Measurements from ENCODE around the gene ICE2.

The ICE2 gene

GRCh38 chr15:60390871-60391501 lies 88.0 kb downstream of the ICE2 start:
- no peak for DNase-seq (ENCODE audit: extremely low spot score)
- ChIA-PET POLR2A (no interaction called here), CTCF (interaction anchor here (1.0 kb wide), 1 partner anchor 9 kb away, joined by 3 read pairs; no protein-coding TSS in a partner anchor)
- TF ChIP-seq SP1 (IDR thresholded peaks at IDR 0.05), result no peak
- TF ChIP-seq ZNF384 (IDR thresholded peaks at IDR 0.05), result no peak
- no peak for TF ChIP-seq FOXM1 (IDR thresholded peaks at IDR 0.05; ENCODE audit: borderline replicate concordance)
- no peak for TF ChIP-seq HDGF (IDR thresholded peaks at IDR 0.05; ENCODE audit: borderline replicate concordance)
- TF ChIP-seq FOXK2 (IDR thresholded peaks at IDR 0.05), result no peak
- TF ChIP-seq FOXA1 (IDR thresholded peaks at IDR 0.05), result no peak
- TF ChIP-seq CTBP1 (IDR thresholded peaks at IDR 0.05; ENCODE audit: borderline replicate concordance), result no peak
- TF ChIP-seq PKNOX1 (IDR thresholded peaks at IDR 0.05), result no peak
- no peak for TF ChIP-seq LEF1 (IDR thresholded peaks at IDR 0.05; ENCODE audit: borderline replicate concordance)

- POLR2A ChIA-PET, result no interaction called here
- CTCF ChIA-PET, result no interaction called here
- no peak for TF ChIP-seq SUZ12 (IDR thresholded peaks at IDR 0.05)
- TF ChIP-seq FOXA1 (IDR thresholded peaks at IDR 0.05), result no peak
- no peak for TF ChIP-seq NFRKB (IDR thresholded peaks at IDR 0.05)
- no peak for TF ChIP-seq FOXK2 (IDR thresholded peaks at IDR 0.05)
- no peak for TF ChIP-seq ELF4 (IDR thresholded peaks at IDR 0.05)
- no peak for DNase-seq (ENCODE audit: extremely low spot score)
Measured at GRCh38 chr15:60390231-60390630, 88.7 kb downstream of the ICE2 start.

GRCh38 chr15:60389261-60390077 lies 89.5 kb downstream of the ICE2 start:
- ChIA-PET CTCF (no interaction called here), POLR2A (no interaction called here)
- no peak for DNase-seq (ENCODE audit: extremely low spot score)
- TF ChIP-seq FOXM1 (IDR thresholded peaks at IDR 0.05; ENCODE audit: borderline replicate concordance) (no peak), PKNOX1 (IDR thresholded peaks at IDR 0.05) (no peak), FOXA1 (IDR thresholded peaks at IDR 0.05) (no peak), L3MBTL2 (conservative IDR thresholded peaks at IDR 0.05) (no peak), ARNT (IDR thresholded peaks at IDR 0.05) (no peak), ZNF384 (IDR thresholded peaks at IDR 0.05) (no peak), NFRKB (IDR thresholded peaks at IDR 0.05) (no peak), SUZ12 (IDR thresholded peaks at IDR 0.05) (no peak), TARDBP (IDR thresholded peaks at IDR 0.05) (no peak), FOXK2 (IDR thresholded peaks at IDR 0.05) (no peak), LEF1 (IDR thresholded peaks at IDR 0.05; ENCODE audit: borderline replicate concordance) (no peak), BHLHE40 (IDR thresholded peaks at IDR 0.05; ENCODE audit: borderline replicate concordance) (no peak), HDGF (IDR thresholded peaks at IDR 0.05; ENCODE audit: borderline replicate concordance) (no peak), SP1 (IDR thresholded peaks at IDR 0.05) (no peak), CTBP1 (IDR thresholded peaks at IDR 0.05; ENCODE audit: borderline replicate concordance) (no peak), ELF4 (IDR thresholded peaks at IDR 0.05) (no peak)

GRCh38 chr15:60387321-60387720 lies 91.6 kb downstream of the ICE2 start:
- ChIA-PET CTCF (no interaction called here), POLR2A (no interaction called here)
- TF ChIP-seq FOXM1 (IDR thresholded peaks at IDR 0.05; ENCODE audit: borderline replicate concordance) (no peak), LEF1 (IDR thresholded peaks at IDR 0.05; ENCODE audit: borderline replicate concordance) (no peak)

GRCh38 chr15:60386615-60387014 lies 92.3 kb downstream of the ICE2 start:
- no peak for DNase-seq (ENCODE audit: extremely low spot score)
- ChIA-PET POLR2A (no interaction called here), CTCF (no interaction called here)
- TF ChIP-seq SUZ12 (IDR thresholded peaks at IDR 0.05) (no peak), SP1 (IDR thresholded peaks at IDR 0.05) (no peak), FOXM1 (IDR thresholded peaks at IDR 0.05; ENCODE audit: borderline replicate concordance) (no peak), BHLHE40 (IDR thresholded peaks at IDR 0.05; ENCODE audit: borderline replicate concordance) (no peak)

More at GRCh38 chr15:60387321-60387720, 91.6 kb downstream of the ICE2 start:
- no peak for DNase-seq (ENCODE audit: extremely low spot score)

GRCh38 chr15:60385620-60386552 lies 93.1 kb downstream of the ICE2 start:
- ChIA-PET POLR2A (no interaction called here), CTCF (no interaction called here)
- TF ChIP-seq FOXA1 (IDR thresholded peaks at IDR 0.05) (no peak), PKNOX1 (IDR thresholded peaks at IDR 0.05) (no peak), FOXK2 (IDR thresholded peaks at IDR 0.05) (no peak), NFRKB (IDR thresholded peaks at IDR 0.05) (no peak), FOXM1 (IDR thresholded peaks at IDR 0.05; ENCODE audit: borderline replicate concordance) (no peak), ARNT (IDR thresholded peaks at IDR 0.05) (no peak), SUZ12 (IDR thresholded peaks at IDR 0.05) (no peak), CTBP1 (IDR thresholded peaks at IDR 0.05; ENCODE audit: borderline replicate concordance) (no peak), BHLHE40 (IDR thresholded peaks at IDR 0.05; ENCODE audit: borderline replicate concordance) (no peak), L3MBTL2 (conservative IDR thresholded peaks at IDR 0.05) (no peak), SP1 (IDR thresholded peaks at IDR 0.05) (no peak), HDGF (IDR thresholded peaks at IDR 0.05; ENCODE audit: borderline replicate concordance) (no peak), ZNF384 (IDR thresholded peaks at IDR 0.05) (no peak), LEF1 (IDR thresholded peaks at IDR 0.05; ENCODE audit: borderline replicate concordance) (no peak), TARDBP (IDR thresholded peaks at IDR 0.05) (no peak), ELF4 (IDR thresholded peaks at IDR 0.05) (no peak)
- no peak for DNase-seq (ENCODE audit: extremely low spot score)

Measured in HEK293T (cell line).